Thymus (tissue), 11 donors: ENCODE measurements around the gene ENTREP1. TPM values are rescaled to one million over a fixed set of nuclear protein-coding genes. Genes with fewer than 3 reads are reported as not detected.
"Not testable (repeated sequence)": the region's sequence is repeated elsewhere in the genome, so short reads cannot be mapped to it uniquely, and the experiment has no call there.

ENCODE experiments used
- DNase-seq, 9 donors: peaks; one replicate each; pipeline ENCODE4 v3.0.0-alpha.2; 2013; ENCODE audit warnings: low spot score in 9 of 9, low read depth in 6 of 9, missing footprints in 1 of 9
- H3K27ac ChIP-seq, 2 donors: one replicate each; pipeline ENCODE4 v1.5.1; 2013; ENCODE audit warnings: control low read depth in 1 of 2, low read depth in 1 of 2, low read length in 1 of 2, mild to moderate bottlenecking in 1 of 2, moderate library complexity in 1 of 2
- H3K27me3 ChIP-seq, 2 donors: one replicate each; pipeline ENCODE4 v1.5.1; 2013; ENCODE audit warnings: low read length in 1 of 2; ENCODE audit not compliant: control insufficient read depth in 2 of 2, insufficient read depth in 1 of 2
- H3K36me3 ChIP-seq, 2 donors: one replicate each; pipeline ENCODE4 v1.5.1; 2013; ENCODE audit warnings: low read length in 1 of 2, mild to moderate bottlenecking in 1 of 2, moderate library complexity in 1 of 2; ENCODE audit not compliant: control insufficient read depth in 2 of 2, insufficient read depth in 2 of 2
- H3K4me1 ChIP-seq, 2 donors: one replicate each; pipeline ENCODE4 v1.5.1; 2013; ENCODE audit warnings: low read length in 2 of 2; ENCODE audit not compliant: control insufficient read depth in 2 of 2, insufficient read depth in 2 of 2
- H3K4me3 ChIP-seq, 2 donors: one replicate each; pipeline ENCODE4 v1.5.1; 2013; ENCODE audit warnings: low read length in 2 of 2, control low read depth in 1 of 2, mild to moderate bottlenecking in 1 of 2
- H3K9me3 ChIP-seq, 2 donors: one replicate each; pipeline ENCODE4 v1.5.1; 2013; ENCODE audit warnings: low read length in 1 of 2, mild to moderate bottlenecking in 1 of 2; ENCODE audit not compliant: control insufficient read depth in 2 of 2, insufficient read depth in 1 of 2
- WGBS: extraction: QIAGEN DNeasy Blood & Tissue Kit; methylation state at CpG from one replicate; pipeline ENCODE4 v1.1.7; 2013; 5-methylcytosine and 5-hydroxymethylcytosine counted together
- polyA plus RNA-seq: library from polyadenylated mRNA; stranded (reverse); fragments of 200-250 nt; gene quantifications from one replicate; pipeline ENCODE4 v1.2.3, GENCODE V29; 2013
- total RNA-seq: library from RNA; stranded (reverse); fragments of 120-200 nt; gene quantifications from one replicate; pipeline ENCODE4 v1.2.4, GENCODE V29; 2013
- donor health status: healthy.

The ENTREP1 gene
- total and polyA plus RNA-seq, 2 donors, result 4.1 to 16.1 TPM

GRCh38 chr9:69428017-69428785 lies 103.2 kb downstream of the ENTREP1 start:
- H3K4me3 ChIP-seq, result no peak overlapping the region
- no peaks in the 10 kb centered on the region for H3K9me3 ChIP-seq
- WGBS, result 91% methylated on average over 15 of the region's 15 CpGs
- no peaks in the 10 kb centered on the region for H3K4me1 ChIP-seq
- no peaks in the 10 kb centered on the region for H3K36me3 ChIP-seq
- no peaks in the 10 kb centered on the region for H3K27me3 ChIP-seq
- no peak overlapping the region for H3K27ac ChIP-seq
- no peak for DNase-seq

- Histone ChIP-seq H3K27me3 (no peaks in the 10 kb centered on the region), H3K27ac (no peak overlapping the region), H3K4me3 (no peak overlapping the region), H3K4me1 (no peaks in the 10 kb centered on the region), H3K36me3 (no peaks in the 10 kb centered on the region), H3K9me3 (no peaks in the 10 kb centered on the region)
- WGBS, result 89% methylated on average over 6 of the region's 6 CpGs
- DNase-seq, result no peak
Measured at GRCh38 chr9:69429281-69429680, 104.3 kb downstream of the ENTREP1 start.

GRCh38 chr9:69430206-69430605 lies 105.2 kb downstream of the ENTREP1 start:
- WGBS, result 95% methylated on average over 4 of the region's 4 CpGs
- no peak for DNase-seq
- no peaks in the 10 kb centered on the region for H3K9me3 ChIP-seq

GRCh38 chr9:69431203-69431602 lies 106.2 kb downstream of the ENTREP1 start:
- Histone ChIP-seq H3K4me1 (no peaks in the 10 kb centered on the region), H3K9me3 (no peaks in the 10 kb centered on the region), H3K27me3 (no peaks in the 10 kb centered on the region), H3K27ac (no peak overlapping the region), H3K36me3 (no peaks in the 10 kb centered on the region), H3K4me3 (no peak overlapping the region)
- WGBS, result 96% methylated on average over 13 of the region's 13 CpGs
- no peak for DNase-seq

More at GRCh38 chr9:69430206-69430605, 105.2 kb downstream of the ENTREP1 start:
- H3K27ac ChIP-seq, result no peak overlapping the region
- H3K4me1 ChIP-seq, result no peaks in the 10 kb centered on the region
- H3K36me3 ChIP-seq, result no peaks in the 10 kb centered on the region
- no peaks in the 10 kb centered on the region for H3K27me3 ChIP-seq
- no peak overlapping the region for H3K4me3 ChIP-seq

- Histone ChIP-seq H3K27ac (no peak overlapping the region), H3K9me3 (no peaks in the 10 kb centered on the region), H3K4me3 (no peak overlapping the region), H3K27me3 (no peaks in the 10 kb centered on the region), H3K36me3 (no peaks in the 10 kb centered on the region), H3K4me1 (no peaks in the 10 kb centered on the region)
- 93% methylated on average over 1 of the region's 1 CpG for WGBS
- no peak for DNase-seq
Measured at GRCh38 chr9:69431777-69432176, 106.8 kb downstream of the ENTREP1 start.

GRCh38 chr9:69432623-69433022 lies 107.6 kb downstream of the ENTREP1 start:
- WGBS, result 90% methylated on average over 11 of the region's 11 CpGs
- DNase-seq, result no peak

GRCh38 chr9:69433392-69433791 lies 108.4 kb downstream of the ENTREP1 start:
- Histone ChIP-seq H3K27ac (no peak overlapping the region), H3K9me3 (no peaks in the 10 kb centered on the region), H3K27me3 (no peaks in the 10 kb centered on the region), H3K4me1 (no peaks in the 10 kb centered on the region), H3K4me3 (no peak overlapping the region), H3K36me3 (no peaks in the 10 kb centered on the region)
- 29% methylated on average over 1 of the region's 1 CpG for WGBS
- DNase-seq, result no peak

More at GRCh38 chr9:69432623-69433022, 107.6 kb downstream of the ENTREP1 start:
- H3K27ac ChIP-seq, result no peak overlapping the region
- H3K36me3 ChIP-seq, result no peaks in the 10 kb centered on the region
- H3K4me1 ChIP-seq, result no peaks in the 10 kb centered on the region
- no peak overlapping the region for H3K4me3 ChIP-seq
- no peaks in the 10 kb centered on the region for H3K27me3 ChIP-seq
- no peaks in the 10 kb centered on the region for H3K9me3 ChIP-seq

- H3K27me3 ChIP-seq, result no peaks in the 10 kb centered on the region
- no peak overlapping the region for H3K4me3 ChIP-seq
- 99% methylated on average over 6 of the region's 6 CpGs for WGBS
- no peaks in the 10 kb centered on the region for H3K9me3 ChIP-seq
- H3K36me3 ChIP-seq, result no peaks in the 10 kb centered on the region
- DNase-seq, result no peak
- no peaks in the 10 kb centered on the region for H3K4me1 ChIP-seq
- no peak overlapping the region for H3K27ac ChIP-seq
Measured at GRCh38 chr9:69433968-69434367, 109.0 kb downstream of the ENTREP1 start.

GRCh38 chr9:69439654-69440053 lies 114.6 kb downstream of the ENTREP1 start:
- not testable (repeated sequence) for H3K36me3 ChIP-seq, DNase-seq, H3K27ac ChIP-seq, H3K27me3 ChIP-seq, H3K9me3 ChIP-seq, H3K4me3 ChIP-seq, H3K4me1 ChIP-seq
- WGBS, result 66% methylated on average over 4 of the region's 4 CpGs
